Activated CD8-positive, alpha-beta T cell treated with anti-CD3 and anti-CD28 coated beads for 36 hours (primary cell): ENCODE results near the gene PPP4C. TPM values are rescaled to one million over a fixed set of nuclear protein-coding genes. Genes with fewer than 3 reads are reported as not detected.

ENCODE experiments used
- ATAC-seq: fragments of 200-7000 bp; cut with Tn5 transposase; one replicate; pipeline ENCODE4 v1.10.0; 2021; ENCODE audit warnings: mild to moderate bottlenecking, moderate library complexity
- CTCF ChIA-PET: fragments of 350-600 bp; sonication (Branson Sonifier 250); formaldehyde crosslinking; loops from one replicate; lab custom pipeline; 2021; ENCODE audit warnings: antibody characterized with exemption; lab: Charles Lee
- POLR2A ChIA-PET: fragments of 350-600 bp; sonication (Branson Sonifier 250); formaldehyde crosslinking; loops from one replicate; lab custom pipeline; 2021; ENCODE audit warnings: antibody characterized with exemption; lab: Charles Lee
- DNase-seq: peaks from one replicate; pipeline ENCODE4 v3.0.0-alpha.2; 2020
- H3K27ac Mint-ChIP-seq: one replicate; pipeline ENCODE4 v1.8.0; 2021; ENCODE audit warnings: mild to moderate bottlenecking, mixed read lengths
- H3K27me3 Mint-ChIP-seq: one replicate; pipeline ENCODE4 v1.8.0; 2021; ENCODE audit warnings: mixed read lengths
- H3K36me3 Mint-ChIP-seq: one replicate; pipeline ENCODE4 v1.8.0; 2021; ENCODE audit warnings: low read depth, mixed read lengths
- H3K4me1 Mint-ChIP-seq: one replicate; pipeline ENCODE4 v1.8.0; 2021; ENCODE audit warnings: low read depth, mixed read lengths
- H3K4me3 Mint-ChIP-seq: one replicate; pipeline ENCODE4 v1.8.0; 2021; ENCODE audit warnings: mild to moderate bottlenecking, moderate library complexity, mixed read lengths
- H3K9me3 Mint-ChIP-seq: one replicate; pipeline ENCODE4 v1.8.0; 2021; ENCODE audit warnings: mixed read lengths
- intact Hi-C: fragments of 100-400 bp; cut with micrococcal nuclease; formaldehyde crosslinking; loops from one replicate; pipeline ENCODE4 v1.10.0; 2022
- total RNA-seq, 2 experiments: library from RNA; stranded (reverse); gene quantifications; one replicate each; pipeline ENCODE4 v1.2.3, GENCODE V29; 2021
- TF ChIP-seq, protein P1 (sequence below): fragments of 200-600 bp; IDR thresholded peaks from one replicate; pipeline ENCODE4 v1.8.0; 2022; ENCODE audit warnings: antibody characterized with exemption, mild to moderate bottlenecking

PPP4C gene
- total RNA-seq, 2 experiments from 2014 or later, result 116 to 121 TPM

DNA sequence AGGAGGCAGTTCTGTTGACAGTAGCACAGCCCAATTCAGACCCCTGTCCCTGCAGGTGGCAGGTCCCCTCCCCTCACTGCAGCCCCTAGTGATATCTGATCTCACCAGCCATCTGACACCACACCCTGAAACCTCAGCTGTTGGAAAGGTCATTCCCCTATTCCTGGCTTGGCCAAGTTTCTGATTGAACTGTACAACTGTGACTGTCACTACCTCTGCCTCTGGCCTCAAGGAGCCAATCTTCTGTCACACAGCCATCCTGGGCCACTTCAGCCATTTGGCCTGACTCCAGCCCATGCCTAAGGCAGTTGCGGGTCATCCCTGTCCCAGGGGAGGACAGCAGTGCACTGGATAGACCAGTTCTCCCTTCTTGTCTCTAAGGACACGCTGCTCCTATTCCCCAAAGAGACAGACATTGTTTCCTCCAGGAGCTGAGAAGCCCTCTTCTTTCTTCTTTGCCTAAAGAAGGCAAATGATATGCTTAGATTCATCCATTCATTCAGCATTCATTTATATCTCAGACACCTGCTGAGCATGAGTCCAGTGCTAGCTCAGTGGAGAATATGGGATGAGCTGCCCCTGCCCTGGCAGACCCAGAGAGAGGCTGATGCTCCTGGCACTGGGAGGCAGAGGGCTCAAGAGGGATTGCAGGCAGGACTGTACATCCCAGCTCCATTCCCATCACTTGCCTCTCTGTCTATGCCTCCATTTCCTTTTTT is 14.8 kb upstream of the PPP4C start:
- ATAC-seq (no peak), DNase-seq (no peak)
- TF ChIP-seq, protein P1, sequence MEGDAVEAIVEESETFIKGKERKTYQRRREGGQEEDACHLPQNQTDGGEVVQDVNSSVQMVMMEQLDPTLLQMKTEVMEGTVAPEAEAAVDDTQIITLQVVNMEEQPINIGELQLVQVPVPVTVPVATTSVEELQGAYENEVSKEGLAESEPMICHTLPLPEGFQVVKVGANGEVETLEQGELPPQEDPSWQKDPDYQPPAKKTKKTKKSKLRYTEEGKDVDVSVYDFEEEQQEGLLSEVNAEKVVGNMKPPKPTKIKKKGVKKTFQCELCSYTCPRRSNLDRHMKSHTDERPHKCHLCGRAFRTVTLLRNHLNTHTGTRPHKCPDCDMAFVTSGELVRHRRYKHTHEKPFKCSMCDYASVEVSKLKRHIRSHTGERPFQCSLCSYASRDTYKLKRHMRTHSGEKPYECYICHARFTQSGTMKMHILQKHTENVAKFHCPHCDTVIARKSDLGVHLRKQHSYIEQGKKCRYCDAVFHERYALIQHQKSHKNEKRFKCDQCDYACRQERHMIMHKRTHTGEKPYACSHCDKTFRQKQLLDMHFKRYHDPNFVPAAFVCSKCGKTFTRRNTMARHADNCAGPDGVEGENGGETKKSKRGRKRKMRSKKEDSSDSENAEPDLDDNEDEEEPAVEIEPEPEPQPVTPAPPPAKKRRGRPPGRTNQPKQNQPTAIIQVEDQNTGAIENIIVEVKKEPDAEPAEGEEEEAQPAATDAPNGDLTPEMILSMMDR, result no peak
- Mint-ChIP-seq H3K4me1 (peaks cover 5% of the 10 kb centered on the region), H3K27ac (no peak overlapping the region), H3K27me3 (no peaks in the 10 kb centered on the region), H3K36me3 (peaks cover 20% of the 10 kb centered on the region), H3K9me3 (no peaks in the 10 kb centered on the region), H3K4me3 (no peak overlapping the region)
- intact Hi-C loops, result loop anchor here (10.0 kb wide), 1 partner anchor 314 kb away; the partner anchor contains the start of genes MYL11 and TBC1D10B
- ChIA-PET POLR2A (interaction anchor here (0.8 kb wide), 1 partner anchor 411 kb away, joined by 3 read pairs; the partner anchor contains the start of gene ITGAL), CTCF (no interaction called here)

DNA sequence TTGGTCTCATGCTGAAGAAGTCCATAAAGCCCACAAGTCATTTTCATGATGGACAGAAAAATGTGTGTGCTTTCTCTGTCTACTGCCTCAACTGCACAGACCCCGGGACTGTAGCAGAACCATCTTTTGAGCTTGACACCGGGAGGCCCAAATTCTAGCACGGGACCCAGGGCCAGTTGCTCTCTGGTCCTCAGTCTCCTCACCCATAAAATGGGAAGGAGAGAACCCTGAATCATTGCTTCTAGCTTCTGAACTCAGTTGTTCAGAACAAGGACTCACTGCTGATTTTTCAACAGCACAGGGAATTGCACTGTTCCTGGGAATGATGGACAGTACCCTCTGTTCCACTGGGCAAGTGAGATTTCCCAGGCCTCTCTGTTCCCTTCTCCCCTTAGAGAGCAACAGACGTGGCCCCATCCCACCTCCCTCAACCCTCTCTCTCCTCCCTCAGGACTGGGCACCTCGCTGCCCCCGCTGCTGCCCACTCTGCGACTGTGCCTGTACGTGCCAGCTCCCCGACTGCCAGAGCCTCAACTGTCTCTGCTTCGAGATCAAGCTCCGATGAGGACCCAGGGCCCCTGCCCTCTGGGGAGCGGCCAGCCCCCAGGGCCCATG is 12.4 kb upstream of the PPP4C start:
- Mint-ChIP-seq H3K9me3 (no peaks in the 10 kb centered on the region), H3K4me3 (peak overlapping the region; percentile 91), H3K27ac (peak overlapping the region; percentile 100), H3K4me1 (peaks cover 18% of the 10 kb centered on the region), H3K27me3 (no peaks in the 10 kb centered on the region), H3K36me3 (peaks cover 42% of the 10 kb centered on the region)
- CTCF ChIA-PET, result interaction anchor here (0.6 to 2.2 kb wide), 6 partner anchors 8 to 32 kb away, joined by 3 to 10 read pairs (median 4); partner anchors contain the start of gene TBX6
- TF ChIP-seq, protein P1, result no peak
- intact Hi-C loops, result loop anchor here (10.0 kb wide), 1 partner anchor 311 kb away; the partner anchor contains the start of genes MYL11 and TBC1D10B
- DNase-seq (no peak), ATAC-seq (no peak)
- POLR2A ChIA-PET, result interaction anchor here (0.8 to 6.3 kb wide), 8 partner anchors 9 to 339 kb away, joined by 3 to 83 read pairs (median 5); partner anchors contain the start of genes PPP4C and TBX6

DNA sequence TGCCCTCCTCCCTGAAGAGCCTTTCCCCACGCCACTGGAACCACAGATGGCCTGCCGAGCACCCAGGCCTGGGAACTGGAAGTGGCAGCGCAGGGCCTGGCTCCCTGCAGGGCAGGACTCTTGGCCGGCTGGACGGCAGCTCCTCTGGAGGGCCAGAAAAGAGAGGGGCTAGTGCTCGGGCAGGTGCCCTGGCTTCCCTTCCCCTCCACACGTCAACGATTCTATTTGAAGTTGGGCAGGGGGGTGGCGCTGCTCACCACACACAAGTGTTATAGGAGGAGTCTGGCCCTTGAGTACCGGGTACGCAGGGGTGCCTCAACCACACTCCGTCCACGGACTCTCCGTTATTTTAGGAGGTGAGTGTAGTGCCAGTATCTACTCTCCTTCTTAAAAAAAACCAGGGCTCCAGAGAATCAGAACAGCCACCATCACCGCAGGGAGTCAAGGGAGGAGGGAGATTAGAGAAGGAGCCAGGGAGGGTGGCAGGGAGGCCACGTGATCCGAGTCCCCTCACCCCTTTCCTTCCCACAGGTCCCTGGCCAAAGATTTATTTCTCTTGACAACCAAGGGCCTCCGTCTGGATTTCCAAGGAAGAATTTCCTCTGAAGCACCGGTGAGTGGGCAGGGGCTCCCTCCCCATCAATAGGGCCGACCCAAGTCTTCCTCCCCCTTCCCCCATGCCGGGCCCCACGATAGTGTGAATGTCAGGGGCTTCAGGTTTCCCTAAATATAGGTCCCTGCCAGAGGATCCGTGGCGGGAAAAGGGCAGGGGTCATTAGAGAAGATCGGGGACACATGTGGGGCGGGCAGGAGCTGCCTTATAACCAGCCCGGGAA is 11.7 kb upstream of the PPP4C start:
- ChIA-PET CTCF (interaction anchor here (0.6 to 3.2 kb wide), 6 partner anchors 9 to 248 kb away, joined by 3 to 14 read pairs (median 8); partner anchors contain the start of genes PAGR1 and TBX6), POLR2A (interaction anchor here (1.1 to 6.3 kb wide), 11 partner anchors 10 to 586 kb away, joined by 3 to 83 read pairs (median 6); partner anchors contain the start of genes KIF22, PPP4C, PRR14 and TBX6)
- Mint-ChIP-seq H3K27ac (peak overlapping the region; percentile 100), H3K4me1 (peaks cover 24% of the 10 kb centered on the region), H3K27me3 (no peaks in the 10 kb centered on the region), H3K9me3 (no peaks in the 10 kb centered on the region), H3K36me3 (peaks cover 49% of the 10 kb centered on the region), H3K4me3 (peak overlapping the region; percentile 91)
- intact Hi-C loops, result loop anchor here (10.0 kb wide), 1 partner anchor 311 kb away; the partner anchor contains the start of genes MYL11 and TBC1D10B
- TF ChIP-seq, protein P1, result no peak
- ATAC-seq (peak; percentile 34), DNase-seq (peak; percentile 87)

DNA sequence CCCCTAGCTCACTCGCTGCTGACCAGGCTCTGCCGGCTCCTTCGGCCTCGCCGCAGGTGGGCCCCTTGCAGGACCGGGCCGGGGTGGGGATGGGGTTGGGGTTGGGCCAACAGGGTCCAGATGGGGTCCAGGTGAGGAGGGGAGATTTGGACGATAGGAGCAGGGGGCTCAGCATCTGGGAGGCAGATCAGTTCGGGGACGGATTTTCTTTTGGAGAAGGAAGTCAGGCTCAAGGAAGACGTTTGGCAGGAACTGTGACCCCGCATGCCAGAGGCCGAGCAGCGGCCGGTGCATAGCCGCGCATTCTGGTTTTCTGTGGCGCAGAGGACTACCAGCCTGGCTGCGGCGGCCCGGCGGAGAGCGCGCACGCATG is 11.1 kb upstream of the PPP4C start:
- CTCF ChIA-PET, result interaction anchor here (2.0 to 3.2 kb wide), 3 partner anchors 9 to 249 kb away, joined by 5 to 14 read pairs (median 10); partner anchors contain the start of genes PAGR1 and TBX6
- Mint-ChIP-seq H3K4me1 (peaks cover 29% of the 10 kb centered on the region), H3K27ac (peak overlapping the region; percentile 100), H3K9me3 (no peaks in the 10 kb centered on the region), H3K4me3 (peak overlapping the region; percentile 91), H3K36me3 (peaks cover 55% of the 10 kb centered on the region), H3K27me3 (no peaks in the 10 kb centered on the region)
- intact Hi-C loops, result loop anchor here (10.0 kb wide), 1 partner anchor 310 kb away; the partner anchor contains the start of genes MYL11 and TBC1D10B
- ATAC-seq (no peak), DNase-seq (no peak)
- POLR2A ChIA-PET, result interaction anchor here (1.0 to 6.3 kb wide), 12 partner anchors 10 to 586 kb away, joined by 3 to 83 read pairs (median 6); partner anchors contain the start of genes HIRIP3, INO80E, KIF22 and MAPK3
- TF ChIP-seq, protein P1, result no peak
